ENCODE measurements around the gene NTMT1.
A peak's percentile ranks its signal among the peaks of the same experiment; 100 is the strongest.
"Not testable (repeated sequence)": the region's sequence is repeated elsewhere in the genome, so short reads cannot be mapped to it uniquely, and the experiment has no call there.

Gene NTMT1

GRCh38 chr9:129626079-129626624 lies at the start of gene NTMT1:
NTMT1 (plus strand) TSS chr9:129626163; CDS start chr9:129632704, 6,541 bp downstream.
- peak; percentile 84 to 96 (median 89) for DNase-seq

- peak in 1 of 6 experiments; percentile 13 for DNase-seq
These were observed 49.1 kb upstream of the NTMT1 start for GRCh38 chr9:129576546-129577543.

GRCh38 chr9:129579294-129579693 lies 46.7 kb upstream of the NTMT1 start:
- no peak for DNase-seq

GRCh38 chr9:129580211-129580915 lies 45.6 kb upstream of the NTMT1 start:
- DNase-seq: no peak

- no peak for DNase-seq
These were observed 44.3 kb upstream of the NTMT1 start for GRCh38 chr9:129581505-129582189.

- DNase-seq: no peak
These were observed 43.1 kb upstream of the NTMT1 start for GRCh38 chr9:129582855-129583254.

GRCh38 chr9:129583308-129584038 lies 42.5 kb upstream of the NTMT1 start:
- no peak for DNase-seq

- peak; percentile 33 to 65 (median 53) for DNase-seq
These were observed 41.8 kb upstream of the NTMT1 start for GRCh38 chr9:129584136-129584535.

- DNase-seq: no peak
These were observed 40.6 kb upstream of the NTMT1 start for GRCh38 chr9:129585352-129585751.

- DNase-seq: peak in 3 of 6 experiments; percentile 14 to 40 (median 28)
These were observed 39.7 kb upstream of the NTMT1 start for GRCh38 chr9:129586245-129586644.

GRCh38 chr9:129586685-129587084 lies 39.3 kb upstream of the NTMT1 start:
- DNase-seq: peak in 2 of 6 experiments; percentile 22 to 40

- DNase-seq: no peak
These were observed 38.3 kb upstream of the NTMT1 start for GRCh38 chr9:129587487-129588262.

GRCh38 chr9:129590466-129590865 lies 35.5 kb upstream of the NTMT1 start:
- DNase-seq: no peak

- DNase-seq: no peak
These were observed 34.0 kb upstream of the NTMT1 start for GRCh38 chr9:129591916-129592315.

- DNase-seq: not testable (repeated sequence)
These were observed 33.2 kb upstream of the NTMT1 start for GRCh38 chr9:129592790-129593189.

- no peak for DNase-seq
These were observed 31.3 kb upstream of the NTMT1 start for GRCh38 chr9:129594632-129595031.

GRCh38 chr9:129595311-129595741 lies 30.6 kb upstream of the NTMT1 start:
- DNase-seq: no peak

- no peak for DNase-seq
These were observed 29.9 kb upstream of the NTMT1 start for GRCh38 chr9:129595903-129596540.

- DNase-seq: no peak
These were observed 29.2 kb upstream of the NTMT1 start for GRCh38 chr9:129596541-129597331.
